C4-2B (cell line): ENCODE measurements around the gene DAPK1.

ENCODE experiments used
- CTCF ChIP-seq: fragments of 450-650 bp; conservative IDR thresholded peaks from 2 replicates; pipeline ENCODE4 v1.5.1; 2017; ENCODE audit warnings: mild to moderate bottlenecking
- ZFX ChIP-seq: fragments of 450-650 bp; IDR thresholded peaks from 2 replicates; pipeline ENCODE4 v1.6.1; 2017

GRCh38 chr9:87740209-87740608 lies 242.5 kb downstream of the DAPK1 start:
- TF ChIP-seq CTCF (no peak), ZFX (no peak)
